Activated naive CD4-positive, alpha-beta T cell treated with anti-CD3 and anti-CD28 coated beads, Interleukin-2, amount 10 ng/mL, durations not matched to agents 7 days and 5 days (primary cell): ENCODE data around the gene RNF145.

ENCODE experiments used
- CTCF ChIA-PET: fragments of 350-600 bp; sonication (Branson Sonifier 250); formaldehyde crosslinking; loops from one replicate; lab custom pipeline; 2021; ENCODE audit warnings: antibody characterized with exemption; lab: Charles Lee
- DNase-seq: peaks from one replicate; pipeline ENCODE4 v3.0.0-alpha.2; 2020
- H3K27ac Mint-ChIP-seq: one replicate; pipeline ENCODE4 v1.8.0; 2021; ENCODE audit warnings: mild to moderate bottlenecking, moderate library complexity, mixed read lengths
- H3K27me3 Mint-ChIP-seq: one replicate; pipeline ENCODE4 v1.8.0; 2021; ENCODE audit warnings: mild to moderate bottlenecking, mixed read lengths
- H3K36me3 Mint-ChIP-seq: one replicate; pipeline ENCODE4 v1.8.0; 2021; ENCODE audit warnings: mixed read lengths
- H3K4me1 Mint-ChIP-seq: one replicate; pipeline ENCODE4 v1.8.0; 2021; ENCODE audit warnings: mixed read lengths
- H3K4me3 Mint-ChIP-seq: one replicate; pipeline ENCODE4 v1.8.0; 2021; ENCODE audit warnings: mild to moderate bottlenecking, moderate library complexity, mixed read lengths
- H3K9me3 Mint-ChIP-seq: one replicate; pipeline ENCODE4 v1.8.0; 2021; ENCODE audit warnings: mixed read lengths

Gene RNF145

GRCh38 chr5:159211729-159212174 lies 2.4 kb upstream of the RNF145 start:
- Mint-ChIP-seq H3K36me3 (peaks cover 19% of the 10 kb centered on the region), H3K27me3 (peaks cover 10% of the 10 kb centered on the region), H3K4me1 (peaks cover 36% of the 10 kb centered on the region), H3K4me3 (no peak overlapping the region), H3K27ac (no peak overlapping the region), H3K9me3 (no peaks in the 10 kb centered on the region)
- CTCF ChIA-PET = interaction anchor here (0.6 to 1.1 kb wide), 3 partner anchors 9 to 55 kb away, joined by 3 to 4 read pairs (median 3); no protein-coding TSS in a partner anchor
- DNase-seq = no peak

DNA sequence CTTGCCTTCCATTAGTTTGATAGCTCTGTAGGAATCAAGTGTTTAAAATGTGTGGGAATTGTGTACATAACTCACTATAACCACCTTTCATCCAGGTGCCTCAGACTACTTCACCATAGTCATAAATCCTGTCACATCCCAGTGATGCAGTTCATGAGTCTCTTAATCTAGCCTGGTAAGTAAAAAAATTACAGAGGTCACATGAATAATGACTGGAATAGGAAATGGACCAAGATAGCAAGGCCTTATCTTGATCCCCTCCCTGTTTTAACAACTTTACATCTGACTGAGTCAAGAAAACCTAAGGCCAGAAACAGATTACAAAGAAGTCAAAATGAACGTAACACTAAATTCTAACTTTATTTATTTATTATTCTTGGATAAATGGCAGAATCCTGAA lies 1.5 kb upstream of the RNF145 start:
- Mint-ChIP-seq H3K4me3 (peak overlapping the region; percentile 96), H3K27me3 (peaks cover 7% of the 10 kb centered on the region), H3K27ac (no peak overlapping the region), H3K4me1 (peaks cover 41% of the 10 kb centered on the region), H3K36me3 (peaks cover 22% of the 10 kb centered on the region), H3K9me3 (no peaks in the 10 kb centered on the region)
- no peak for DNase-seq
- CTCF ChIA-PET = interaction anchor here (1.1 kb wide), 1 partner anchor 12 kb away, joined by 4 read pairs; no protein-coding TSS in a partner anchor

GRCh38 chr5:159210210-159210661 lies 883 bp upstream of the RNF145 start:
- peaks cover 25% of the 10 kb centered on the region for H3K36me3 Mint-ChIP-seq
- H3K4me3 Mint-ChIP-seq = peak overlapping the region; percentile 96
- no peak for DNase-seq
- CTCF ChIA-PET = no interaction called here
- peaks cover 7% of the 10 kb centered on the region for H3K27me3 Mint-ChIP-seq
- peak overlapping the region; percentile 90 for H3K27ac Mint-ChIP-seq
- H3K4me1 Mint-ChIP-seq = peaks cover 48% of the 10 kb centered on the region
- no peaks in the 10 kb centered on the region for H3K9me3 Mint-ChIP-seq

GRCh38 chr5:159208514-159209437 lies 577 bp downstream of the RNF145 start:
- H3K36me3 Mint-ChIP-seq = peaks cover 29% of the 10 kb centered on the region
- peaks cover 3% of the 10 kb centered on the region for H3K27me3 Mint-ChIP-seq
- peaks cover 62% of the 10 kb centered on the region for H3K4me1 Mint-ChIP-seq
- CTCF ChIA-PET = interaction anchor here (0.7 to 3.0 kb wide), 2 partner anchors 52 to 202 kb away, joined by 3 to 14 read pairs; no protein-coding TSS in a partner anchor
- peak overlapping the region; percentile 96 for H3K4me3 Mint-ChIP-seq
- peak; percentile 42 for DNase-seq
- H3K9me3 Mint-ChIP-seq = no peaks in the 10 kb centered on the region
- peak overlapping the region; percentile 99 for H3K27ac Mint-ChIP-seq

- Mint-ChIP-seq H3K27ac (peak overlapping the region; percentile 99), H3K36me3 (peaks cover 36% of the 10 kb centered on the region), H3K9me3 (no peaks in the 10 kb centered on the region), H3K27me3 (no peaks in the 10 kb centered on the region), H3K4me1 (peaks cover 70% of the 10 kb centered on the region), H3K4me3 (peak overlapping the region; percentile 96)
- peak; percentile 87 for DNase-seq
- CTCF ChIA-PET = interaction anchor here (0.7 to 3.0 kb wide), 6 partner anchors 9 to 203 kb away, joined by 3 to 14 read pairs (median 4); no protein-coding TSS in a partner anchor
Observed at GRCh38 chr5:159207686-159208513, 1.5 kb downstream of the RNF145 start.

GRCh38 chr5:159207222-159207685 lies 2.1 kb downstream of the RNF145 start:
- Mint-ChIP-seq H3K36me3 (peaks cover 39% of the 10 kb centered on the region), H3K4me1 (peaks cover 69% of the 10 kb centered on the region), H3K27ac (peak overlapping the region; percentile 99), H3K9me3 (no peaks in the 10 kb centered on the region), H3K4me3 (peak overlapping the region; percentile 96), H3K27me3 (no peaks in the 10 kb centered on the region)
- CTCF ChIA-PET = interaction anchor here (1.0 to 3.0 kb wide), 5 partner anchors 9 to 110 kb away, joined by 3 to 14 read pairs (median 4); no protein-coding TSS in a partner anchor
- no peak for DNase-seq

DNA sequence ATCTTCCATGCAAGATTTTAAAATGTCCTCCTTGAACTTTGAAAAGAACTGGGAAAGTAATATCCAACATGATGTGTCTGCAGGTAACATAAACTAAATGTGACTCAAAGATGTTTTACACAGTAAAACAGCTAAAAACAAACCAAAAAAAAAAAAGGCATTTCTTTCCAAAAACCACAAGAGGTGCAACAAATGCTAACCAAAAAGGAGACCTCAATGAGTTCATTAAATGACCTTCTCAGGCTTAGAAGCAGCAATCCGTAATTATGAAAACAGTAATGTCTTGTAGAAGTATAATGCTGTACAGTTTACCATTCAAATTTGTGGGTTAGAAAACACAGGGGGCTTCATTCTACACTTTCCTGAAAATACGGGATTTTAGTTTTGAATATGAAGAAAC lies 2.5 kb downstream of the RNF145 start:
- CTCF ChIA-PET = interaction anchor here (1.0 to 3.0 kb wide), 3 partner anchors 8 to 50 kb away, joined by 4 to 14 read pairs (median 5); no protein-coding TSS in a partner anchor
- peak overlapping the region; percentile 96 for H3K4me3 Mint-ChIP-seq
- no peaks in the 10 kb centered on the region for H3K9me3 Mint-ChIP-seq
- peak overlapping the region; percentile 99 for H3K27ac Mint-ChIP-seq
- DNase-seq = no peak
- peaks cover 41% of the 10 kb centered on the region for H3K36me3 Mint-ChIP-seq
- H3K4me1 Mint-ChIP-seq = peaks cover 66% of the 10 kb centered on the region
- H3K27me3 Mint-ChIP-seq = no peaks in the 10 kb centered on the region

- H3K4me1 Mint-ChIP-seq = peaks cover 63% of the 10 kb centered on the region
Observed at GRCh38 chr5:159206368-159206767, 3.0 kb downstream of the RNF145 start.

DNA sequence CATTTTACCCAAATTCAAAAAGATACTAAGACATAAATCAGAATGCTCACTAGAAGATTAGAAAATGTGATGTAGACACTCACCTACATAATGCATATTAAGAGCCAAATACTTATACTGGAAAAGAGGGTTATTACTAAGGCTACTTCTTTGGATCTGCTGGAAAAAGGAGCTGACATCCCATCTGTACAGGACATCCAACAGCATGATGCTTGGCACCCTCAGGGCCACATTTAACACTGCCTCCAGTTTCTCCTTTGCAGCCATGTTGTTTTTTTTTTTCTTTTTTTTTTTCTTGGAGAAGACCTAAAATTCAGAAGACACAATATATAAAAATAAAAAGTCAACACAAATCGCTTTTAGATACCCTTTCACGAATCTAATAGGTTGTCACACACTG lies 6.0 kb downstream of the RNF145 start:
- Mint-ChIP-seq H3K4me3 (no peak overlapping the region), H3K27ac (no peak overlapping the region), H3K4me1 (peaks cover 70% of the 10 kb centered on the region), H3K27me3 (no peaks in the 10 kb centered on the region), H3K36me3 (peaks cover 61% of the 10 kb centered on the region), H3K9me3 (no peaks in the 10 kb centered on the region)
- CTCF ChIA-PET = interaction anchor here (0.7 to 1.8 kb wide), 2 partner anchors 8 to 46 kb away, joined by 3 to 7 read pairs; no protein-coding TSS in a partner anchor
- no peak for DNase-seq

More at GRCh38 chr5:159206368-159206767, 3.0 kb downstream of the RNF145 start:
- Mint-ChIP-seq H3K9me3 (no peaks in the 10 kb centered on the region), H3K4me3 (peak overlapping the region; percentile 96), H3K27me3 (no peaks in the 10 kb centered on the region), H3K36me3 (peaks cover 44% of the 10 kb centered on the region), H3K27ac (peak overlapping the region; percentile 99)
- no peak for DNase-seq
- CTCF ChIA-PET = interaction anchor here (3.0 kb wide), 1 partner anchor 49 kb away, joined by 14 read pairs; no protein-coding TSS in a partner anchor

DNA sequence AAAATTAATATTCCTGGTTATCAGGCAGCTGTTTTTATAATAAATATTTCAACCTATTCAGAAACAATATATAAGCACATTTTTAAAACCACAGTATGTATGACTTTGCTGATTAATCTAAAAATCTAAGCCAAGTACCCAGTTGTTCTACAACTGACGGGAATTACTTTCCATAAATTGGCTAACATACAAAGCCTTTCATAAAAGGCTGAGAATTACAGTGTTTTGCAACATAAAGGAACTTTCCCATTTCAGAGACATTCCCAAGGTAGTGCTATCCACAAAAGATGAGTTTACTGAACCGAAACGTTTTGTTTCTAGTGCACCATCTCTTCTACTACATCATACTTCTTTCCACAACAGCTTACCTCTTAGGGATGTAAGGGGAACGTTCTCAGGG lies 7.2 kb downstream of the RNF145 start:
- Mint-ChIP-seq H3K36me3 (peaks cover 58% of the 10 kb centered on the region), H3K9me3 (no peaks in the 10 kb centered on the region), H3K4me1 (peaks cover 79% of the 10 kb centered on the region), H3K27me3 (no peaks in the 10 kb centered on the region), H3K4me3 (no peak overlapping the region), H3K27ac (no peak overlapping the region)
- CTCF ChIA-PET = interaction anchor here (1.8 kb wide), 1 partner anchor 45 kb away, joined by 7 read pairs; no protein-coding TSS in a partner anchor
- DNase-seq = no peak

DNA sequence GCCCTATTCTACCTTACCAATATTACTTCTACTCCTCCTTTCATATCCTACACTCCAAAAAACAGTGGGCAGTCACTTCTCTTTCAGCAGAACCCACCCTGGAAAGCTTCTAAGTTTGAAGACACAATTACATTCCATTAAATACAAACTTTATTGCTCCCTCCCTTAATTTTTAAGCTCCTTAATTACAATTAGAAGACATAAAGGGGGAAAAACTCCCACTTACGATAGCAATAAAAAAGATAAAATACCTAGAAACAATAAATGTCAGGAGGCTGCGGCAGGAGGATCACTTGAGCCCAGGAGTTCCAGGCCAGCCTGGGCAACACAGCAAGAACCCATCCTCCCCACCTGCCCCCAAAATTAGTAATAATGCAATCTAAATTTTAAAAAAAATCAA lies 9.6 kb downstream of the RNF145 start:
- H3K27ac Mint-ChIP-seq = no peak overlapping the region

GRCh38 chr5:159199225-159199624 lies 10.1 kb downstream of the RNF145 start:
- CTCF ChIA-PET = interaction anchor here (1.3 to 2.7 kb wide), 3 partner anchors 8 to 42 kb away, joined by 4 to 8 read pairs (median 5); no protein-coding TSS in a partner anchor
- Mint-ChIP-seq H3K27ac (peak overlapping the region; percentile 25), H3K9me3 (no peaks in the 10 kb centered on the region), H3K4me1 (peaks cover 69% of the 10 kb centered on the region), H3K27me3 (no peaks in the 10 kb centered on the region), H3K4me3 (no peak overlapping the region), H3K36me3 (peaks cover 71% of the 10 kb centered on the region)
- no peak for DNase-seq

More for the DNA sequence above, 9.6 kb downstream of the RNF145 start:
- CTCF ChIA-PET = no interaction called here
- Mint-ChIP-seq H3K4me3 (no peak overlapping the region), H3K27me3 (no peaks in the 10 kb centered on the region), H3K4me1 (peaks cover 75% of the 10 kb centered on the region), H3K36me3 (peaks cover 69% of the 10 kb centered on the region), H3K9me3 (no peaks in the 10 kb centered on the region)
- no peak for DNase-seq
